PC-3 (cell line): ENCODE measurements around the gene TOM1L2. TPM values are rescaled to one million over a fixed set of nuclear protein-coding genes. Genes with fewer than 3 reads are reported as not detected.

Source experiments
- ATAC-seq: fragments of 200-7000 bp; cut with Tn5 transposase; 2 replicates; pipeline ENCODE4 v1.9.1; 2020; ENCODE audit warnings: mild to moderate bottlenecking, moderate library complexity
- BruUV-seq: library from RNA; stranded (reverse); fragments of 400-500 nt; replicated peaks from 2 replicates; lab custom pipeline; 2021; lab: Mats Ljungman, UMichigan
- CTCF ChIA-PET: fragments of 300-600 bp; sonication (Branson Sonifier 250); formaldehyde crosslinking; loops from one replicate; lab custom pipeline; 2022; ENCODE audit warnings: antibody characterized with exemption; lab: Charles Lee
- POLR2A ChIA-PET: fragments of 300-600 bp; sonication (Branson Sonifier 250); formaldehyde crosslinking; loops from one replicate; lab custom pipeline; 2022; ENCODE audit warnings: antibody characterized with exemption; ENCODE audit not compliant: unreplicated experiment; lab: Charles Lee
- DNase-seq: peaks from one replicate; pipeline ENCODE4 v3.0.0-alpha.2; 2015
- H2AFZ ChIP-seq: fragments of 300-600 bp; sonication (generic); 2 replicates; pipeline ENCODE4 v1.6.0; 2016; ENCODE audit warnings: antibody characterized with exemption, low read length
- H3F3A ChIP-seq: fragments of 300-600 bp; sonication (generic); one replicate; pipeline ENCODE4 v1.6.0; 2017; ENCODE audit warnings: antibody characterized with exemption, low read length, control low read depth, mild to moderate bottlenecking; ENCODE audit not compliant: unreplicated experiment
- H3K27ac ChIP-seq: fragments of 300-600 bp; sonication (generic); 2 replicates; pipeline ENCODE4 v1.5.1; 2016; ENCODE audit warnings: mild to moderate bottlenecking, low read length
- H3K27me3 ChIP-seq: fragments of 300-600 bp; sonication (generic); 2 replicates; pipeline ENCODE4 v1.6.1; 2016; ENCODE audit warnings: low read length, mixed read lengths
- H3K36me3 ChIP-seq: fragments of 300-600 bp; sonication (generic); 2 replicates; pipeline ENCODE4 v1.6.1; 2016; ENCODE audit warnings: low read depth, mixed run types, low read length, mixed read lengths
- H3K4me1 ChIP-seq: fragments of 300-600 bp; sonication (generic); 2 replicates; pipeline ENCODE4 v1.5.1; 2016; ENCODE audit warnings: low read length; ENCODE audit not compliant: insufficient read depth
- H3K4me2 ChIP-seq: fragments of 300-600 bp; sonication (generic); 2 replicates; pipeline ENCODE4 v1.6.0; 2016; ENCODE audit warnings: low read length
- H3K4me3 ChIP-seq: fragments of 300-600 bp; sonication (generic); 2 replicates; pipeline ENCODE4 v1.5.1; 2016; ENCODE audit warnings: mild to moderate bottlenecking, low read length, mixed read lengths
- H3K79me2 ChIP-seq: fragments of 300-600 bp; sonication (generic); 2 replicates; pipeline ENCODE4 v1.6.1; 2017; ENCODE audit warnings: low read length, mixed read lengths
- H3K9ac ChIP-seq: fragments of 300-600 bp; sonication (generic); 2 replicates; pipeline ENCODE4 v1.6.0; 2016; ENCODE audit warnings: mild to moderate bottlenecking, low read length
- H3K9me2 ChIP-seq: fragments of 300-600 bp; sonication (generic); replicated peaks from 2 replicates; pipeline ENCODE4 v1.6.1; 2016; ENCODE audit warnings: mixed run types, low read length, mixed read lengths
- H3K9me3 ChIP-seq: fragments of 300-600 bp; sonication (generic); 2 replicates; pipeline ENCODE4 v1.6.1; 2016; ENCODE audit warnings: low read length, mixed read lengths
- H4K20me1 ChIP-seq: fragments of 300-600 bp; sonication (generic); 2 replicates; pipeline ENCODE4 v1.6.1; 2016; ENCODE audit warnings: low read length, mixed read lengths
- CTCF ChIP-seq: fragments of 300-600 bp; sonication (generic); conservative IDR thresholded peaks from 2 replicates; pipeline ENCODE4 v1.5.1; 2017; ENCODE audit warnings: antibody characterized with exemption, low read depth, mild to moderate bottlenecking, low read length
- EZH2 ChIP-seq: fragments of 300-600 bp; sonication (generic); IDR thresholded peaks from one replicate; pipeline ENCODE4 v1.6.1; 2017; ENCODE audit warnings: antibody characterized with exemption, mild to moderate bottlenecking, low read length; ENCODE audit not compliant: unreplicated experiment
- EZH2phosphoT487 ChIP-seq: fragments of 300-600 bp; sonication (generic); IDR thresholded peaks from 2 replicates; pipeline ENCODE4 v1.6.1; 2018; ENCODE audit warnings: mild to moderate bottlenecking, antibody characterized with exemption, low read length, borderline replicate concordance
- intact Hi-C: fragments of 100-400 bp; cut with micrococcal nuclease; formaldehyde crosslinking; loops from 2 replicates; pipeline ENCODE4 v1.9.0; 2023
- total RNA-seq: library from RNA; depleted of rRNA; stranded (reverse); fragments of >200 nt; gene quantifications from 2 replicates; pipeline ENCODE4 v1.2.3, GENCODE V29; 2014

The TOM1L2 gene
- total RNA-seq, 1 experiment from 2014 or later, result 53.3 TPM

GRCh38 chr17:17836818-17837379 lies 135.3 kb downstream of the TOM1L2 start, which contains the start of gene SREBF1:
SREBF1 (minus strand) TSS chr17:17836986; CDS start chr17:17836817, 169 bp downstream.
- H2AFZ ChIP-seq, result 0 out of 2 replicates have a peak within 1 kb of the TSS, but pooled peaks have one; percentile 40
- H3K36me3 ChIP-seq, result peaks cover 5% of the 10 kb centered on the region; the same call in 1 of the 2 replicates
- H3K9me2 ChIP-seq, result no peaks in the 10 kb centered on the region
- H3K79me2 ChIP-seq, result peaks cover 62% of the 10 kb centered on the region
- ATAC-seq, result peak; percentile 12
- peaks cover 6% of the 10 kb centered on the region; the same call in 1 of the 2 replicates for H4K20me1 ChIP-seq
- no peaks in the 10 kb centered on the region for H3K9me3 ChIP-seq
- peak within 1 kb of the TSS; percentile 100 for H3K9ac ChIP-seq
- H3K27me3 ChIP-seq, result no peaks in the 10 kb centered on the region
- peaks cover 65% of the 10 kb centered on the region for H3K4me1 ChIP-seq
- peaks cover 6% of the 10 kb centered on the region for H3F3A ChIP-seq
- BruUV-seq, result no TSS peak
- POLR2A ChIA-PET, result interaction anchor here (0.6 kb wide), 1 partner anchor 353 kb away, joined by 4 read pairs; no protein-coding TSS in a partner anchor
- intact Hi-C loops, result no loop called here
- H3K4me3 ChIP-seq, result peak within 1 kb of the TSS; percentile 86
- CTCF ChIA-PET, result no interaction called here
- peak within 1 kb of the TSS; percentile 94 for H3K4me2 ChIP-seq
- H3K27ac ChIP-seq, result peak within 1 kb of the TSS; percentile 97
- TF ChIP-seq EZH2 (no peak), EZH2phosphoT487 (no peak), CTCF (no peak)
- peak; percentile 63 for DNase-seq

- Histone ChIP-seq H3K27me3 (no peaks in the 10 kb centered on the region), H4K20me1 (peaks cover 12% of the 10 kb centered on the region), H3K9ac (peak overlapping the region; percentile 100), H3K36me3 (peaks cover 10% of the 10 kb centered on the region; the same call in 1 of the 2 replicates), H3K4me1 (peaks cover 64% of the 10 kb centered on the region), H3K4me2 (peak overlapping the region; percentile 94), H3K9me2 (no peaks in the 10 kb centered on the region), H3F3A (peaks cover 6% of the 10 kb centered on the region), H2AFZ (0 out of 2 replicates have a peak overlapping the region, but pooled peaks have one; percentile 40), H3K4me3 (peak overlapping the region; percentile 86), H3K79me2 (peaks cover 68% of the 10 kb centered on the region), H3K27ac (peak overlapping the region; percentile 97), H3K9me3 (no peaks in the 10 kb centered on the region)
- intact Hi-C loops, result no loop called here
- ChIA-PET CTCF (no interaction called here), POLR2A (interaction anchor here (0.6 to 0.9 kb wide), 5 partner anchors 25 to 871 kb away, joined by 3 to 6 read pairs (median 5); no protein-coding TSS in a partner anchor)
- TF ChIP-seq EZH2 (no peak), CTCF (no peak), EZH2phosphoT487 (no peak)
- DNase-seq, result peak; percentile 100
- peak; percentile 46 for ATAC-seq
- no TSS peak for BruUV-seq
These were observed 135.9 kb downstream of the TOM1L2 start for GRCh38 chr17:17836250-17836817.
